ENCODE data around the gene DAB1. TPM values are rescaled to one million over a fixed set of nuclear protein-coding genes. Genes with fewer than 3 reads are reported as not detected.

Gene DAB1
- total and polyA plus RNA-seq, 2 of the 8 experiments (the other 6 are each of a cell fraction or from before 2014, with no cell fraction given): 4.4 to 11.8 TPM

DNA sequence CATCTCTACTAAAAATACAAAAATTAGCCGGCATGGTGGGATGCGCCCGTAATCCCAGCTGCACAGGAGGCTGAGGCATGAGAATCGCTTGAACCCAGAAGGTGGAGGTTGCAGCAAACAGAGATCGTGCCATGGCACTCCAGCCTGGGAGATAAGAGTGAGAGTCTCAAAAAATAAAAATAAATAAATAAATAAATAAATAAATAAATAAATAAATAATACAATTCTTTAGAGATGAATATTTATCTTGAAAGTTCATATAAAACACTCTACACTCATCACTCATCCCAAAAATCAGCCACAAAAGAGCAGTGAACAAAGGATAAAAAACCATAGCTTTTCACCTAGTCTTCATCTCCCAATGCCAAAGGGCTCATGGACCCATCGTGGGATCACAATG lies 295.9 kb downstream of the DAB1 start (continued):
- no peak for TF ChIP-seq NANOG (IDR thresholded peaks at IDR 0.05; ENCODE audit: insufficient read depth, low read depth, low read length, poor library complexity, severe bottlenecking)
- no peak for TF ChIP-seq POLR2AphosphoS5 (IDR thresholded peaks at IDR 0.05; ENCODE audit: low read depth, low read length)
- no peak for TF ChIP-seq MAFK (IDR thresholded peaks at IDR 0.05; ENCODE audit: low read depth, low read length)

Measured in H1 (cell line).